A172 (cell line): ENCODE results near the gene DAZAP2. TPM values are rescaled to one million over a fixed set of nuclear protein-coding genes. Genes with fewer than 3 reads are reported as not detected.
"Not testable (repeated sequence)": the region's sequence is repeated elsewhere in the genome, so short reads cannot be mapped to it uniquely, and the experiment has no call there.

Source experiments
- DNase-seq: peaks from one replicate; pipeline ENCODE4 v3.0.0-alpha.2; 2015; ENCODE audit warnings: low spot score
- total RNA-seq: library from RNA; depleted of rRNA; stranded (reverse); fragments of >200 nt; shearing (Covaris generic); gene quantifications from 2 replicates; pipeline ENCODE4 v1.2.3, GENCODE V29; 2014

Gene DAZAP2
- total RNA-seq, 1 experiment from 2014 or later: 187 TPM

- DNase-seq: no peak
Measured at GRCh38 chr12:51217133-51217967, 21.3 kb upstream of the DAZAP2 start.

GRCh38 chr12:51217968-51218606, 20.5 kb upstream of the DAZAP2 start, which contains the start of gene POU6F1:
Gene POU6F1 (minus strand): TSS chr12:51218062. CDS start chr12:51206836, 11,226 bp downstream.
- DNase-seq: peak; percentile 49

GRCh38 chr12:51218607-51219161, 19.9 kb upstream of the DAZAP2 start:
- no peak for DNase-seq

- no peak for DNase-seq
Measured at GRCh38 chr12:51219322-51219721, 19.3 kb upstream of the DAZAP2 start.

GRCh38 chr12:51219857-51220256, 18.8 kb upstream of the DAZAP2 start:
- not testable (repeated sequence) for DNase-seq

- DNase-seq: no peak
Measured at GRCh38 chr12:51222461-51222860, 16.2 kb upstream of the DAZAP2 start.

- no peak for DNase-seq
Measured at GRCh38 chr12:51224625-51225024, 14.0 kb upstream of the DAZAP2 start.

GRCh38 chr12:51225234-51225633, 13.4 kb upstream of the DAZAP2 start:
- DNase-seq: no peak

- DNase-seq: no peak
Measured at GRCh38 chr12:51225771-51226170, 12.9 kb upstream of the DAZAP2 start.

- DNase-seq: not testable (repeated sequence)
Measured at GRCh38 chr12:51227112-51227511, 11.5 kb upstream of the DAZAP2 start.

GRCh38 chr12:51227962-51228361, 10.7 kb upstream of the DAZAP2 start:
- no peak for DNase-seq

- no peak for DNase-seq
Measured at GRCh38 chr12:51229116-51229809, 9.4 kb upstream of the DAZAP2 start.

GRCh38 chr12:51232642-51233041, 6.0 kb upstream of the DAZAP2 start:
- no peak for DNase-seq

GRCh38 chr12:51234530-51234929, 4.1 kb upstream of the DAZAP2 start:
- DNase-seq: no peak

- peak; percentile 5 for DNase-seq
Measured at GRCh38 chr12:51238037-51238509, 553 bp upstream of the DAZAP2 start.

GRCh38 chr12:51240971-51241370, 2.3 kb downstream of the DAZAP2 start:
- peak; percentile 20 for DNase-seq

- DNase-seq: no peak
Measured at GRCh38 chr12:51242120-51242519, 3.5 kb downstream of the DAZAP2 start.

- DNase-seq: no peak
Measured at GRCh38 chr12:51242876-51243275, 4.2 kb downstream of the DAZAP2 start.

GRCh38 chr12:51244269-51244668, 5.6 kb downstream of the DAZAP2 start:
- no peak for DNase-seq

GRCh38 chr12:51245476-51246253, 7.0 kb downstream of the DAZAP2 start:
- no peak for DNase-seq

- DNase-seq: peak; percentile 78
Measured at GRCh38 chr12:51246254-51246853, 7.7 kb downstream of the DAZAP2 start.
